ENCODE data around the gene TGM1.

The TGM1 gene

DNA sequence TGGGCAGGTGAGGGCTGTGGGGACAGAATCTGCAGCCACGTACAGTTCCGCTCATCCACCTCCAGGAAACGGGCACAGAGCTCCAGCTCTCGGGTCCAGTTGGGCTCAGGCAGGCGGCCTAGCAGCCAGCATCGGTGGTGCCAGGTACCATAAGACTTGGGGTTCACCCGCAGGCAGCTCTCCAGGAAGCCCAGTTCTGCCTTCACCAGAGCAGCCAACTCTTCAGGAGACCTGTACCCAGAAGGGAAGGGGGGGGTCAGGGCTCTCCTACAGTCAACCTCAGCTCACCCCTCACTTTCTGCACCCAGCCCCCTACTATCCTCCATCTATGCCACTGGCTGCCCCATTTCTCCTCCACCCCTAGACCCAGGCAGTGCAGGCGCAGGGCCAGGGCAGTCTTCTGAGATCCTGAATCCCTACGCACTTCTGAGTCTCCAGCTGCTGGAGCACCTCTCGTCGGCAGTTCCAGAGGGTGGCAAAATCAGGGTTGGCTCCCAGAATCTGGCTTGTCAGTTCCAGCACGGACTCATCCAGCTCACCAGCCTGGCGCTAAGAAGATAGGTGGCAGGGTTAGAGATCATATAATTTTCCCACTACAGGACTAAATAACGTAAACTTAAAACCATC lies 7.0 kb upstream of the TGM1 start:
- H3K9me3 ChIP-seq (ENCODE audit: control insufficient read depth, insufficient read depth, low read length) = no peaks in the 10 kb centered on the region
- H3K4me1 ChIP-seq (ENCODE audit: control insufficient read depth, insufficient read depth, low read length) = no peaks in the 10 kb centered on the region
- WGBS (ENCODE audit: insufficient coverage, insufficient read length) = no CpG with 5 or more reads among the region's 14 CpGs
- peaks cover 4% of the 10 kb centered on the region; the same call in 1 of the 2 replicates for H3K36me3 ChIP-seq (ENCODE audit: control insufficient read depth, insufficient read depth, low read length)
- H3K4me3 ChIP-seq (ENCODE audit: low read length) = no peak overlapping the region
- H3K27me3 ChIP-seq (ENCODE audit: control insufficient read depth, insufficient read depth, low read length) = no peaks in the 10 kb centered on the region
- DNase-seq (ENCODE audit: low read depth, low spot score) = no peak
- H3K27ac ChIP-seq (ENCODE audit: low read length) = no peak overlapping the region

DNA sequence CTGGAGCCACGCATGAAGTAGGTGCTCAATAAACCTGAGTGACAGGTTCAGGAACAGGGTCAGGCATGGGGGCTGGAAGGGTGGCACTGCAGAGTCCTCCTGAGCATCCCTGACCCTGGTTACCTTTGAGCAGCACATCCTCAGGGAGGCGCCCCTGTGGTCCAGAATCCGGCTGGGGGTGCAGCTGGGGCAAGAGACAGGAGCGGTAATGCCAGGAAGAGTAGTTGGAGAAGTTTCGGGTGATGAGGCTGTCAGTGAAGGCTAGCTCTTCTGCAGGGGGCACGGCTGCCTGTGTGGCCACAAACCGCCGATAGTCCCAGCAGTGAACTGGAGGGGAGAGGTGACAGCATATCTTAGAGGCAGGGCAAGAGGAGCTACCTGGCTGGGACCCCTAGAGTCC lies 6.4 kb upstream of the TGM1 start:
- H3K36me3 ChIP-seq (ENCODE audit: control insufficient read depth, insufficient read depth, low read length) = peaks cover 4% of the 10 kb centered on the region; the same call in 1 of the 2 replicates
- H3K27ac ChIP-seq (ENCODE audit: low read length) = no peak overlapping the region
- no peak for DNase-seq (ENCODE audit: low read depth, low spot score)
- WGBS (ENCODE audit: insufficient coverage, insufficient read length) = no CpG with 5 or more reads among the region's 8 CpGs
- no peaks in the 10 kb centered on the region for H3K9me3 ChIP-seq (ENCODE audit: control insufficient read depth, insufficient read depth, low read length)
- no peaks in the 10 kb centered on the region for H3K27me3 ChIP-seq (ENCODE audit: control insufficient read depth, insufficient read depth, low read length)
- no peaks in the 10 kb centered on the region for H3K4me1 ChIP-seq (ENCODE audit: control insufficient read depth, insufficient read depth, low read length)
- no peak overlapping the region for H3K4me3 ChIP-seq (ENCODE audit: low read length)

- Histone ChIP-seq H3K9me3 (ENCODE audit: control insufficient read depth, insufficient read depth, low read length) (no peaks in the 10 kb centered on the region), H3K27ac (ENCODE audit: low read length) (no peak overlapping the region), H3K4me3 (ENCODE audit: low read length) (no peak overlapping the region), H3K27me3 (ENCODE audit: control insufficient read depth, insufficient read depth, low read length) (no peaks in the 10 kb centered on the region), H3K4me1 (ENCODE audit: control insufficient read depth, insufficient read depth, low read length) (no peaks in the 10 kb centered on the region), H3K36me3 (ENCODE audit: control insufficient read depth, insufficient read depth, low read length) (peaks cover 4% of the 10 kb centered on the region; the same call in 1 of the 2 replicates)
- no CpG with 5 or more reads among the region's 9 CpGs for WGBS (ENCODE audit: insufficient coverage, insufficient read length)
- DNase-seq (ENCODE audit: low read depth, low spot score) = no peak
Observed at GRCh38 chr14:24268225-24268624, 5.2 kb upstream of the TGM1 start.

GRCh38 chr14:24267516-24267915 lies 4.5 kb upstream of the TGM1 start:
- DNase-seq (ENCODE audit: low read depth, low spot score) = no peak
- no peaks in the 10 kb centered on the region for H3K4me1 ChIP-seq (ENCODE audit: control insufficient read depth, insufficient read depth, low read length)
- H3K27me3 ChIP-seq (ENCODE audit: control insufficient read depth, insufficient read depth, low read length) = no peaks in the 10 kb centered on the region
- H3K27ac ChIP-seq (ENCODE audit: low read length) = no peak overlapping the region
- H3K9me3 ChIP-seq (ENCODE audit: control insufficient read depth, insufficient read depth, low read length) = no peaks in the 10 kb centered on the region
- H3K4me3 ChIP-seq (ENCODE audit: low read length) = no peak overlapping the region
- H3K36me3 ChIP-seq (ENCODE audit: control insufficient read depth, insufficient read depth, low read length) = peaks cover 4% of the 10 kb centered on the region; the same call in 1 of the 2 replicates
- no CpG with 5 or more reads among the region's 9 CpGs for WGBS (ENCODE audit: insufficient coverage, insufficient read length)

GRCh38 chr14:24266344-24267244 lies 3.6 kb upstream of the TGM1 start:
- no peak overlapping the region for H3K4me3 ChIP-seq (ENCODE audit: low read length)
- H3K27ac ChIP-seq (ENCODE audit: low read length) = no peak overlapping the region
- no peak for DNase-seq (ENCODE audit: low read depth, low spot score)
- peaks cover 4% of the 10 kb centered on the region; the same call in 1 of the 2 replicates for H3K36me3 ChIP-seq (ENCODE audit: control insufficient read depth, insufficient read depth, low read length)
- H3K4me1 ChIP-seq (ENCODE audit: control insufficient read depth, insufficient read depth, low read length) = no peaks in the 10 kb centered on the region
- no CpG with 5 or more reads among the region's 18 CpGs for WGBS (ENCODE audit: insufficient coverage, insufficient read length)
- no peaks in the 10 kb centered on the region for H3K27me3 ChIP-seq (ENCODE audit: control insufficient read depth, insufficient read depth, low read length)
- no peaks in the 10 kb centered on the region for H3K9me3 ChIP-seq (ENCODE audit: control insufficient read depth, insufficient read depth, low read length)

DNA sequence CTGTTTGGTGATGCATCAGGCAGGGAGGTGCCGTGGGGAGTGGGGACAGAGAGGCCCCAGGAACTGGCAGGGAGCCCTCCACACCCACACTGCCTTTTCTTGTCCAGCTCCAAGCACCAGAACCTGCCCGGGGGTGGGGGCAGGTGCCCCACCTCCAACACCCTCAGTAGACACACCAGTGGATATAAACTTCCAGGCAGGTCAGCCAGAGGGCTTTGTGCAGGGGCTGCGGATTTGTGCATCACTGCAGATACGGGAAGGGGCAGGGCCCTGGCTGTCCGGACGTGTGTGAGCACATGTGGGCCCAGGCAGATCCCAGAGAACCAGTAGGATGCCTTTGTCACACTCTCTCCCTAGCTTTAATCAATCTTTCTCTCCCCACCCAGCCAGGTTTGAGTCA lies 1.3 kb upstream of the TGM1 start:
- H3K4me3 ChIP-seq (ENCODE audit: low read length) = no peak overlapping the region
- no peaks in the 10 kb centered on the region for H3K4me1 ChIP-seq (ENCODE audit: control insufficient read depth, insufficient read depth, low read length)
- no peaks in the 10 kb centered on the region for H3K9me3 ChIP-seq (ENCODE audit: control insufficient read depth, insufficient read depth, low read length)
- H3K27ac ChIP-seq (ENCODE audit: low read length) = no peak overlapping the region
- DNase-seq (ENCODE audit: low read depth, low spot score) = no peak
- WGBS (ENCODE audit: insufficient coverage, insufficient read length) = no CpG with 5 or more reads among the region's 6 CpGs
- H3K27me3 ChIP-seq (ENCODE audit: control insufficient read depth, insufficient read depth, low read length) = no peaks in the 10 kb centered on the region
- peaks cover 4% of the 10 kb centered on the region; the same call in 1 of the 2 replicates for H3K36me3 ChIP-seq (ENCODE audit: control insufficient read depth, insufficient read depth, low read length)

DNA sequence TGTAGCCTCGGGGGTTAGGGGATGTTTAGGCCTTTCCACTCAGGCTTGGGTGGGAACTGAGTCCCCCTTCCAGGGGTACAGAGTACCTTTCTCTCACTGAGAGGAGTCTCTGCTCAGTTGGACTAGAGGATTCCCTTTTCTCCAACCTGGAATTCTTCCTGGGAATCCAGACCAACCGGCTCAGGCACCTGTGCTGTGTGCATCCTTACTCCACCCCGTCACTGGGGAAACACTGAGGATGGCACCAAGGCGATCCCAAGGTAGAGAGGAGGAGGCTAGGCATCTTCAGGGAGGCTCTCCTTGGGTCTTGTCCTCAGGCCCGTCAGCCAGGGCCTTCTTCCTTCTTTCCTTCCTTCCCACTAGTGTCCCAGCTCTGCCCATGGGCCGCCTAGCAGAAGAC lies 871 bp upstream of the TGM1 start:
- no peaks in the 10 kb centered on the region for H3K27me3 ChIP-seq (ENCODE audit: control insufficient read depth, insufficient read depth, low read length)
- H3K4me1 ChIP-seq (ENCODE audit: control insufficient read depth, insufficient read depth, low read length) = no peaks in the 10 kb centered on the region
- no peak overlapping the region for H3K4me3 ChIP-seq (ENCODE audit: low read length)
- WGBS (ENCODE audit: insufficient coverage, insufficient read length) = no CpG with 5 or more reads among the region's 6 CpGs
- peaks cover 4% of the 10 kb centered on the region; the same call in 1 of the 2 replicates for H3K36me3 ChIP-seq (ENCODE audit: control insufficient read depth, insufficient read depth, low read length)
- no peak for DNase-seq (ENCODE audit: low read depth, low spot score)
- no peaks in the 10 kb centered on the region for H3K9me3 ChIP-seq (ENCODE audit: control insufficient read depth, insufficient read depth, low read length)
- H3K27ac ChIP-seq (ENCODE audit: low read length) = no peak overlapping the region

DNA sequence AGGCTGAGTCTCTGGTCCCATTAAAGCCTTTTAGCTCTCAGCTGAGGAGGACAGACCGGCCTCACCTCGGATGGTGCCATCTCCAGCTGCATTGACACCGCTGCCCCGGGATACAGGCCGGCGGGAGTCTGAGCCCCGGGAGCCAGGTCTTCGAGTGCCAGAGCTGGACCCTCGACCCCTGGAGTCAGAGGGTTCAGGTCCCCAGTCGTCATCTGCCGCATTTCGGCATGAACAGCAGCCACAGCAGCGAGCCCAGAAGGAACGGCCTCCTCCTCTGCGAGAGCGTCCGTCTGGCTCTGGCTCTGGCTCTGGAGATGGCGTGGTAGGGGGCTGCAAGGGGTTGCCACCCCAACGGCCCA lies 1.0 kb downstream of the TGM1 start:
- no CpG with 5 or more reads among the region's 19 CpGs for WGBS (ENCODE audit: insufficient coverage, insufficient read length)
- Histone ChIP-seq H3K27ac (ENCODE audit: low read length) (no peak overlapping the region), H3K9me3 (ENCODE audit: control insufficient read depth, insufficient read depth, low read length) (no peaks in the 10 kb centered on the region), H3K4me1 (ENCODE audit: control insufficient read depth, insufficient read depth, low read length) (no peaks in the 10 kb centered on the region), H3K27me3 (ENCODE audit: control insufficient read depth, insufficient read depth, low read length) (no peaks in the 10 kb centered on the region), H3K4me3 (ENCODE audit: low read length) (no peak overlapping the region), H3K36me3 (ENCODE audit: control insufficient read depth, insufficient read depth, low read length) (peaks cover 4% of the 10 kb centered on the region; the same call in 1 of the 2 replicates)
- no peak for DNase-seq (ENCODE audit: low read depth, low spot score)

DNA sequence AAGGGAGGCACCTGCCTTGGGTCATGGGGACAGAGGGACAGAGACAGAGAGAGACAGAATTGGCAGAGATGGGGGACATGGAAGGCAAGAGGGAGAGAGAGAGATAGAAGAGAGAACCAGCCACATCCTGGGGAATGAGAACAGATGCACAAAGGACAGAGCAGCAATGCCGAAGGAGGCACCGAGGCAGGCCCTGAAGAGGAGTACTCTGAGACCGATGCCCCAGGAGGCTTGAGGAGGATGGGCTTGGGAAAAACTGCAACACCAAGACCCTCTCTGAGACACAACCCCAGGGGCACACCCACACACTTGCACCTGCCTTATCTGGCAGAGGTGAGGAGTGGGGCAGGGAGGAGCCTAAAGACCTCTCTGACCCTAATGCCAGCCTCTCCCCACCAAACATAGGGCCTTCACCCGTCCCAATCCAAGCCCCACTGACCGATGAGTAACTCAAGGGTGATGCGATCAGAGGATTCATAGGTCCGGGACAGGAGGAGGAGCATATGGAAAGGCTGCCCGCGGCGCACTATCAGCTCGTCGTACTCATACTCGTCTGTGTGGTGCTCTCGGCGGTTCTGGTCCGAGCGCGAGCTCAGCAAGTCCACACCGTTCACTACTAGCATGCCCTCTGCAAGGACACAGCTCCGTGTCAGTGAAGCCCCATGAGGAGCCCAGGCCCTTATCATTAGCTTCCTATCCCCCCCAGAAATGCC lies 1.6 kb downstream of the TGM1 start:
- DNase-seq (ENCODE audit: low read depth, low spot score) = no peak
- H3K4me1 ChIP-seq (ENCODE audit: control insufficient read depth, insufficient read depth, low read length) = no peaks in the 10 kb centered on the region
- no CpG with 5 or more reads among the region's 20 CpGs for WGBS (ENCODE audit: insufficient coverage, insufficient read length)
- H3K4me3 ChIP-seq (ENCODE audit: low read length) = no peak overlapping the region
- no peak overlapping the region for H3K27ac ChIP-seq (ENCODE audit: low read length)
- peaks cover 1% of the 10 kb centered on the region; the same call in 1 of the 2 replicates for H3K36me3 ChIP-seq (ENCODE audit: control insufficient read depth, insufficient read depth, low read length)
- H3K27me3 ChIP-seq (ENCODE audit: control insufficient read depth, insufficient read depth, low read length) = no peaks in the 10 kb centered on the region
- no peaks in the 10 kb centered on the region for H3K9me3 ChIP-seq (ENCODE audit: control insufficient read depth, insufficient read depth, low read length)

DNA sequence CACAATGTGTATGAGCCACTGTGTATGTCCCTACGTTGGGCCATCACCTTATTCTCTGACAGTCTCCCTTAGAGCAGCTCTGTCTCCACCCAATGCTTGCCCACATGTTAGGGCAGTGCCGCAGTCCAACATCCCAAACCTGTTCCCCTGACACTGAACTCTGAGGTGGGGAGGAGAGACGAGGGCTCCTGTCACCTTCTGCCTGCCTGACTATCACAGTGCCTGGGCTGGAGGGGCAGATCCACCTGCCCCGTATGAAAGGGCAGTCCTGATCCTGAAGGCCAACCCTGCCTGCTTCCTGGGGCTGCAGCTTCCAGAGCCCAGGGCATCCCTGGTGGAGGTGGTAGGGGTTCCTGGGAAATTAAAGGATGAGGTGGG lies 2.2 kb downstream of the TGM1 start:
- H3K27me3 ChIP-seq (ENCODE audit: control insufficient read depth, insufficient read depth, low read length) = no peaks in the 10 kb centered on the region
- DNase-seq (ENCODE audit: low read depth, low spot score) = no peak
- H3K36me3 ChIP-seq (ENCODE audit: control insufficient read depth, insufficient read depth, low read length) = no peaks in the 10 kb centered on the region
- H3K9me3 ChIP-seq (ENCODE audit: control insufficient read depth, insufficient read depth, low read length) = no peaks in the 10 kb centered on the region
- no CpG with 5 or more reads among the region's 4 CpGs for WGBS (ENCODE audit: insufficient coverage, insufficient read length)
- no peak overlapping the region for H3K27ac ChIP-seq (ENCODE audit: low read length)
- H3K4me1 ChIP-seq (ENCODE audit: control insufficient read depth, insufficient read depth, low read length) = no peaks in the 10 kb centered on the region
- no peak overlapping the region for H3K4me3 ChIP-seq (ENCODE audit: low read length)
